HCT116 (cell line): ENCODE data around the gene KCTD1. TPM values are rescaled to one million over a fixed set of nuclear protein-coding genes. Genes with fewer than 3 reads are reported as not detected.
A peak's percentile ranks its signal among the peaks of the same experiment; 100 is the strongest.

Experiments used
- ATAC-seq: fragments of 200-7000 bp; cut with Tn5 transposase; 2 replicates; pipeline ENCODE4 v1.9.1; 2020; ENCODE audit warnings: mild to moderate bottlenecking, moderate library complexity
- BruUV-seq: library from RNA; stranded (reverse); fragments of 400-500 nt; replicated peaks from 2 replicates; lab custom pipeline; 2021; lab: Mats Ljungman, UMichigan
- CTCF ChIA-PET: fragments of 300-600 bp; sonication (Branson Sonifier 250); formaldehyde crosslinking; loops from one replicate; lab custom pipeline; 2021; ENCODE audit warnings: antibody characterized with exemption; lab: Charles Lee
- POLR2A ChIA-PET: fragments of 300-600, 350-600 bp; sonication (Branson Sonifier 250); formaldehyde crosslinking; loops from one replicate; lab custom pipeline; 2021; ENCODE audit warnings: antibody characterized with exemption; lab: Charles Lee
- RAD21 ChIA-PET, 2 experiments: fragments of 300-600 bp; sonication (Branson Sonifier 250); formaldehyde crosslinking; loops; one replicate each; lab custom pipeline; 2023; ENCODE audit warnings: low total read pairs in 2 of 2; ENCODE audit not compliant: uncharacterized antibody in 2 of 2, unreplicated experiment in 2 of 2, low non-redundant PET in 1 of 2; lab: Charles Lee
- DNase-seq: peaks from one replicate; pipeline ENCODE4 v3.0.0-alpha.2; 2010; ENCODE audit warnings: low read depth, low spot score
- H2AFZ ChIP-seq: fragments of 200-600 bp; shearing (Covaris generic), sonication (generic); 2 replicates; pipeline ENCODE4 v1.6.1; 2017; ENCODE audit warnings: low read depth, mixed run types, mixed read lengths, antibody characterized with exemption, low read length; ENCODE audit not compliant: poor library complexity, severe bottlenecking
- H3K27ac ChIP-seq: 2 replicates; pipeline ENCODE4 v1.5.1; 2012; ENCODE audit warnings: low read depth, low read length
- H3K27me3 ChIP-seq: fragments of 200-600 bp; sonication (generic); 2 replicates; pipeline ENCODE4 v1.6.1; 2016; ENCODE audit warnings: mixed run types, low read length, mixed read lengths; ENCODE audit not compliant: insufficient read depth
- H3K36me3 ChIP-seq, 2 experiments: fragments of 200-500 bp in 1 of 2; fragments of 200-600 bp in 1 of 2; sonication (Bioruptor generic) in 1 of 2; sonication (generic) in 1 of 2; 2 replicates each; pipeline versions ENCODE4 v1.5.1 to v1.6.1; 2014 to 2016; ENCODE audit warnings: low read length in 2 of 2, inconsistent platforms in 1 of 2, mixed read lengths in 1 of 2, mixed run types in 1 of 2; ENCODE audit not compliant: insufficient read depth in 2 of 2, control insufficient read depth in 1 of 2
- H3K4me1 ChIP-seq, 2 experiments: fragments of 200-600 bp in 1 of 2; sonication (generic) in 1 of 2; 2 replicates each; pipeline versions ENCODE4 v1.5.1 to v1.6.1; 2012 to 2017; ENCODE audit warnings: low read length in 2 of 2, inconsistent platforms in 1 of 2, mild to moderate bottlenecking in 1 of 2, mixed read lengths in 1 of 2, mixed run types in 1 of 2, moderate library complexity in 1 of 2; ENCODE audit not compliant: insufficient read depth in 2 of 2, control insufficient read depth in 1 of 2
- H3K4me2 ChIP-seq: fragments of 200-600 bp; sonication (generic); 2 replicates; pipeline ENCODE4 v1.6.1; 2017; ENCODE audit warnings: mixed run types, low read length, mixed read lengths
- H3K4me3 ChIP-seq, 2 experiments: fragments of 200-600 bp in 1 of 2; sonication (generic) in 1 of 2; replicated peaks in 1 of 2; 2 replicates each; pipeline ENCODE4 v1.5.1; 2011 to 2016; ENCODE audit warnings: low read length in 2 of 2, control low read depth in 1 of 2, low read depth in 1 of 2, mild to moderate bottlenecking in 1 of 2, mixed read lengths in 1 of 2, mixed run types in 1 of 2
- H3K79me2 ChIP-seq: fragments of 200-600 bp; sonication (generic); 2 replicates; pipeline ENCODE4 v1.6.1; 2017; ENCODE audit warnings: mild to moderate bottlenecking, mixed run types, low read length, moderate library complexity, mixed read lengths; ENCODE audit not compliant: insufficient read depth
- H3K9ac ChIP-seq: fragments of 200-600 bp; sonication (generic); 2 replicates; pipeline ENCODE4 v1.6.1; 2016; ENCODE audit warnings: low read length, mixed read lengths
- H3K9me2 ChIP-seq: fragments of 200-600 bp; sonication (generic), shearing (Covaris generic); 2 replicates; pipeline ENCODE4 v1.6.1; 2017; ENCODE audit warnings: mixed run types, mild to moderate bottlenecking, moderate library complexity; ENCODE audit not compliant: insufficient read depth
- H3K9me3 ChIP-seq, 2 experiments: fragments of 200-500 bp in 1 of 2; fragments of 200-600 bp in 1 of 2; sonication (Bioruptor generic) in 1 of 2; sonication (generic) in 1 of 2; 2 replicates each; pipeline ENCODE4 v1.6.1; 2014 to 2017; ENCODE audit warnings: low read length in 2 of 2, mixed read lengths in 2 of 2, inconsistent platforms in 1 of 2, low read depth in 1 of 2, mild to moderate bottlenecking in 1 of 2, mixed run types in 1 of 2, moderate library complexity in 1 of 2; ENCODE audit not compliant: control insufficient read depth in 1 of 2, insufficient read depth in 1 of 2
- H4K20me1 ChIP-seq: fragments of 200-600 bp; sonication (generic), shearing (Covaris generic); 2 replicates; pipeline ENCODE4 v1.6.1; 2017; ENCODE audit warnings: mixed run types, mild to moderate bottlenecking, moderate library complexity; ENCODE audit not compliant: insufficient read depth
- CBX3 ChIP-seq: IDR thresholded peaks from 2 replicates; pipeline ENCODE4 v1.6.1; 2012; ENCODE audit warnings: low read depth
- CEBPB ChIP-seq: IDR thresholded peaks from 2 replicates; pipeline ENCODE4 v1.6.1; 2012; ENCODE audit warnings: low read depth
- EGR1 ChIP-seq: IDR thresholded peaks from 2 replicates; pipeline ENCODE4 v1.6.1; 2012; ENCODE audit warnings: low read depth
- EZH2 ChIP-seq: fragments of 200-600 bp; sonication (generic); IDR thresholded peaks from 2 replicates; pipeline ENCODE4 v1.6.1; 2017; ENCODE audit warnings: antibody characterized with exemption, mixed run types
- FOSL1 ChIP-seq: IDR thresholded peaks from 2 replicates; pipeline ENCODE4 v1.6.1; 2012; ENCODE audit warnings: low read depth
- JUND ChIP-seq: IDR thresholded peaks from 2 replicates; pipeline ENCODE4 v1.6.1; 2012
- MAX ChIP-seq: IDR thresholded peaks from 2 replicates; pipeline ENCODE4 v1.6.1; 2012
- POLR2A ChIP-seq: IDR thresholded peaks from 2 replicates; pipeline ENCODE4 v1.7.0; 2011; ENCODE audit warnings: borderline replicate concordance; ENCODE audit not compliant: insufficient read depth, insufficient read length; ENCODE audit errors: extremely low read depth
- POLR2AphosphoS5 ChIP-seq: IDR thresholded peaks from 2 replicates; pipeline ENCODE4 v1.6.1; 2011; ENCODE audit warnings: mild to moderate bottlenecking, low read depth, low read length, moderate library complexity
- RAD21 ChIP-seq: IDR thresholded peaks from 2 replicates; pipeline ENCODE4 v1.6.1; 2012; ENCODE audit warnings: low read depth, mild to moderate bottlenecking
- REST ChIP-seq: IDR thresholded peaks from 2 replicates; pipeline ENCODE4 v1.6.1; 2012; ENCODE audit warnings: low read depth
- SIN3A ChIP-seq: IDR thresholded peaks from 2 replicates; pipeline ENCODE4 v1.6.1; 2012; ENCODE audit warnings: low read depth
- SP1 ChIP-seq: IDR thresholded peaks from 2 replicates; pipeline ENCODE4 v1.6.1; 2012; ENCODE audit warnings: low read depth
- SRF ChIP-seq: IDR thresholded peaks from 2 replicates; pipeline ENCODE4 v1.6.1; 2012; ENCODE audit warnings: low read depth
- TCF7L2 ChIP-seq: IDR thresholded peaks from 2 replicates; pipeline ENCODE4 v1.7.0; 2011; ENCODE audit warnings: borderline replicate concordance, inconsistent platforms; ENCODE audit not compliant: insufficient read depth, insufficient read length; ENCODE audit errors: extremely low read depth
- YY1 ChIP-seq: IDR thresholded peaks from 2 replicates; pipeline ENCODE4 v1.6.1; 2011; ENCODE audit warnings: low read length, low read depth, moderate library complexity, mild to moderate bottlenecking; ENCODE audit not compliant: insufficient replicate concordance; ENCODE audit errors: extremely low read depth
- ZFX ChIP-seq: fragments of 450-650 bp; IDR thresholded peaks from 2 replicates; pipeline ENCODE4 v1.6.1; 2017
- ZNF274 ChIP-seq: fragments of 200-500 bp; sonication (Bioruptor generic); IDR thresholded peaks from 2 replicates; pipeline ENCODE4 v1.6.1; 2014; ENCODE audit warnings: mild to moderate bottlenecking, low read depth, low read length, inconsistent platforms
- intact Hi-C: fragments of 100-400 bp; cut with micrococcal nuclease; formaldehyde crosslinking; loops from 2 replicates; pipeline ENCODE4 v1.10.0; 2022
- total RNA-seq: library from RNA; stranded (reverse); gene quantifications from one replicate; pipeline ENCODE4 v1.2.1, GENCODE V29; 2021; ENCODE audit not compliant: unreplicated experiment

The KCTD1 gene
- total RNA-seq, 1 experiment from 2014 or later = 16.8 TPM

- ChIA-PET CTCF (interaction anchor here (0.5 to 1.0 kb wide), 3 partner anchors 12 to 76 kb away, joined by 3 to 6 read pairs (median 3); partner anchors contain the start of gene KCTD1), POLR2A (interaction anchor here (0.7 to 2.3 kb wide), 6 partner anchors 9 to 136 kb away, joined by 3 to 18 read pairs (median 4); partner anchors contain the start of gene KCTD1), RAD21 (no interaction called here)
- Histone ChIP-seq H3K27ac (peak overlapping the region; percentile 99), H3K4me3 (peak overlapping the region; percentile 17 to 49), H2AFZ (no peak overlapping the region), H4K20me1 (no peaks in the 10 kb centered on the region), H3K4me2 (peak overlapping the region; percentile 82), H3K9me2 (no peaks in the 10 kb centered on the region), H3K9ac (peak overlapping the region; percentile 73), H3K4me1 (peaks cover 71 to 94% of the 10 kb centered on the region in 2 experiments), H3K36me3 (no peaks in the 10 kb centered on the region), H3K9me3 (no peaks in the 10 kb centered on the region), H3K79me2 (no peaks in the 10 kb centered on the region; the same call in 1 of the 2 replicates), H3K27me3 (no peaks in the 10 kb centered on the region)
- TSS peak; percentile 88 for BruUV-seq
- TF ChIP-seq SRF (peak; percentile 82), REST (no peak), CEBPB (peak; percentile 98), MAX (peak; percentile 21; the same call in 1 of the 2 replicates), POLR2AphosphoS5 (peak; percentile 13), EGR1 (no peak), ZFX (no peak), SIN3A (peak; percentile 42; the same call in 1 of the 2 replicates), SP1 (peak; percentile 91), TCF7L2 (peak; percentile 66), YY1 (no peak), EZH2 (no peak), ZNF274 (no peak), POLR2A (no peak), JUND (peak; percentile 97), CBX3 (peak; percentile 43), RAD21 (peak; percentile 23; the same call in 1 of the 2 replicates), FOSL1 (peak; percentile 98)
- DNase-seq (peak; percentile 93), ATAC-seq (peak; percentile 72)
- intact Hi-C loops = loop anchor here (5.0 kb wide), 2 partner anchors 66 to 176 kb away; partner anchors contain the start of gene KCTD1
Observed at GRCh38 chr18:26480897-26481795, 67.2 kb downstream of the KCTD1 start.
